ENCODE data around the gene CMTM5. TPM values are rescaled to one million over a fixed set of nuclear protein-coding genes. Genes with fewer than 3 reads are reported as not detected.
"Not testable (repeated sequence)": the region's sequence is repeated elsewhere in the genome, so short reads cannot be mapped to it uniquely, and the experiment has no call there.

The CMTM5 gene
- total RNA-seq, 1 experiment from 2014 or later: not detected

DNA sequence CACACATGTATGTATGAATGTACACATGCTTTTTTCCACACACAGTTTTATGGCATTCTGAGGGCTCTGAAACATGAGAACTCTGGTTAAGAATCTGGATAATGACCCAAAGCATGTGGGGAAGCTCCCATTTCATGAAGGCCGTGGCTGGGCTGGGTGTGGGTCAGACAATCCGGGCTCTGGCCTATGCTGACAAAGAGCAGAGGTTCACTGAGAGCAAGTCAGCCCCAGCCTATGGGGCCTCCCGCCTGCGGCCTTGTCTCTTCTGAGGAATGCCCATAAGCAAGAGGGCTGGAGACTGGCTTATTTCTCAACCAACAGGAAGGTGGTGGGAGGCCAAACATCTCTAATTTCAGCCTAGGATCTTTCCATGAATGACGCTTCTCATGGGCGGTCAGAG is 22.7 kb downstream of the CMTM5 start (continued):
- TF ChIP-seq ATF3 (IDR thresholded peaks at IDR 0.05) (no peak), REST (IDR thresholded peaks at IDR 0.05; ENCODE audit: low read depth) (no peak), EGR1 (IDR thresholded peaks at IDR 0.05; ENCODE audit: low read depth) (no peak), POLR2A (IDR thresholded peaks at IDR 0.05; ENCODE audit: borderline replicate concordance, extremely low read depth, insufficient read depth, insufficient read length) (no peak)

DNA sequence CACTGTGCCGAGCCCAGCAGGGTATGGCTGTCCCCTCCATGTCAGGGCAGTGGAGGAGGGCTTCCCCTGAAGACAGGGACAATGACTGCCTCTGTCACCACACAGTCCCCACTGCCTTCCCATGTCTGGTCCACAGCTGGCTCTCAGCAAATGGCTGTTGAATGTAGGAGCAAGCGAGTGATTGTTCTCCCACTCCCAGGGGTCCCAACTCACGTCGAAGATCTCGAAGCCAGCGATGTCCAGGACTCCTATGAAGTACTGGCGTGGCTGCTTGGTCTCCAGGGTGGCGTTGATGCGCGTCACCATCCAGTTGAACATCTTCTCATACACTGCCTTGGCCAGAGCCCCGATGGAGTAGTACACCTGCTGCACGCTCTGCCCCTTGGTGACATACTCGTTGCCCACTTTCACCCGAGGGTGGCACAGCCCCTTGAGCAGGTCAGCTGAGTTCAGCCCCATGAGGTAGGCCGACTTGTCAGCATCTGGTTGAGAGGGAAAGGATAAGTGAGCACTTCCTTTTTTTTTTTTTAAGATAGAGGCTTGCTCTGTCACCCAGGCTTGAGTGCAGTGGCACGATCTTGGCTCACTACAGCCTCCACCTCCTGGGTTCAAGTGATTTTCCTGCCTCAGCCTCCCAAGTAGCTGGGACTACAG is 23.8 kb downstream of the CMTM5 start:
- ATAC-seq; H3K9me3 ChIP-seq (ENCODE audit: control insufficient read depth in 1 of 2, insufficient read depth in 1 of 2, low read depth in 1 of 2, low read length in 2 of 2); H3K79me2 ChIP-seq (ENCODE audit: insufficient read depth, low read length); DNase-seq (ENCODE audit: low read depth, low spot score); H3K4me1 ChIP-seq (ENCODE audit: control insufficient read depth in 1 of 2, insufficient read depth in 2 of 2, low read length in 2 of 2); H3K4me3 ChIP-seq (replicated peaks in 1 of 2; ENCODE audit: low read depth in 1 of 2, low read length in 2 of 2); H3K9me2 ChIP-seq (ENCODE audit: insufficient read depth); BruUV-seq (replicated peaks); H4K20me1 ChIP-seq (ENCODE audit: insufficient read depth); H3K9ac ChIP-seq (ENCODE audit: low read length); H3K27ac ChIP-seq (ENCODE audit: low read depth, low read length); POLR2A ChIA-PET; RAD21 ChIA-PET (ENCODE audit: low non-redundant PET in 1 of 2, low total read pairs in 2 of 2, uncharacterized antibody in 2 of 2, unreplicated experiment in 2 of 2); H2AFZ ChIP-seq (ENCODE audit: low read depth, low read length, poor library complexity, severe bottlenecking); H3K4me2 ChIP-seq (ENCODE audit: low read length); H3K36me3 ChIP-seq (ENCODE audit: control insufficient read depth in 1 of 2, insufficient read depth in 2 of 2, low read length in 2 of 2); intact Hi-C loops (cut with micrococcal nuclease); CTCF ChIA-PET: not testable (repeated sequence)
- H3K27me3 ChIP-seq (ENCODE audit: insufficient read depth, low read length): 0 out of 2 replicates have a peak, but pooled peaks cover 11% of the 10 kb centered on the region

All from HCT116 (cell line).